NOMO-1 treated with DMSO at 0.1 percent for 48 hours (cell line): ENCODE measurements around the gene LORICRIN.

Experiments
- DNase-seq: peaks from one replicate; lab custom pipeline; 2025; ENCODE audit not compliant: unreplicated experiment; lab: John Stamatoyannopoulos, UW

Gene LORICRIN

GRCh38 chr1:153302308-153302707 lies 42.8 kb downstream of the LORICRIN start:
- DNase-seq: no peak

GRCh38 chr1:153305682-153306081 lies 46.2 kb downstream of the LORICRIN start:
- DNase-seq: no peak

GRCh38 chr1:153306303-153307220 lies 47.1 kb downstream of the LORICRIN start:
- peak; percentile 59 for DNase-seq

GRCh38 chr1:153307221-153307600 lies 47.7 kb downstream of the LORICRIN start:
- DNase-seq: no peak

- no peak for DNase-seq
These were observed 49.1 kb downstream of the LORICRIN start for GRCh38 chr1:153308540-153308939.

- DNase-seq: no peak
These were observed 50.0 kb downstream of the LORICRIN start for GRCh38 chr1:153309441-153309840.

GRCh38 chr1:153310526-153310925 lies 51.0 kb downstream of the LORICRIN start:
- no peak for DNase-seq
